GM12801 (cell line): ENCODE measurements around the gene ABCA6.

Source experiments
- TF ChIP-seq, protein P1 (sequence below): IDR thresholded peaks from one replicate; pipeline ENCODE4 v1.5.1; 2011; ENCODE audit warnings: control low read depth; ENCODE audit not compliant: insufficient read length; ENCODE audit errors: extremely low read depth

Gene ABCA6

DNA sequence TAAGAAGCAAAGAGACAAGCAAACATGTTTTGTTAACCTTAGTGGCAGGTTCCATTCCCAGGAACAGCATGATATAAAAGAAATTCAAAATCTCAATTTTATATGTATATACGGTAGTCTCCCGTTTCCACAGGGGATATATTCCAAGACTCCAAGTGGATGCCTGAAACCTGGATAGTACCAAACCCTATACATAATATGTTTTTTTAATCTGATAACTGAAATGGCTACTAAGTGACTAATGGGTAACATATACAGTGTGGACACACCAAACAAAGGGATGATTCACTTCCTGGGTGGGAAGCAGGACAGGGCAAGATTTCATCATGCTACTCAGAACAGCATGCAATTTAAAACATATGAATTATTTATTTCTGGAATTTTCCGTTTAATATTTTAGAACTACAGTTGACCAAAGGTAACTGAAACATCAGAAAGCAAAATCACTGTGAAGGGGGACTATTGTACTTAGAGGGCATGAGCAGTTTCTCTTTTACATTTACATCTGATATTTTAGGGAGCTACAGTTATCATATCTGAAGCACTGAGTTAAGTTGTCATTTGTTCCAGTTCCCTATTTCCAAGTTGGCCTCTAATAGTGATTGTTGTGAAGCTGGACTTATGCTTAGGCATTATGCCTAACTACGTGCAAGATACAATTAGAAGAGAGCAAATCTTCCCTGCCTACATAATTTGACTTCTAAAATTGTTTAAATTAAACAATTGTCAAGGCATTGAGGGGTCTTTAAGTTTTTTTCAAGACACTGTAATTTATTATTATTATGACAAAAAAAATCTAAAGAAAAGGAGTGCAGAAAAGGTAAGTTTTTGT lies 34.1 kb upstream of the ABCA6 start:
- TF ChIP-seq, protein P1, sequence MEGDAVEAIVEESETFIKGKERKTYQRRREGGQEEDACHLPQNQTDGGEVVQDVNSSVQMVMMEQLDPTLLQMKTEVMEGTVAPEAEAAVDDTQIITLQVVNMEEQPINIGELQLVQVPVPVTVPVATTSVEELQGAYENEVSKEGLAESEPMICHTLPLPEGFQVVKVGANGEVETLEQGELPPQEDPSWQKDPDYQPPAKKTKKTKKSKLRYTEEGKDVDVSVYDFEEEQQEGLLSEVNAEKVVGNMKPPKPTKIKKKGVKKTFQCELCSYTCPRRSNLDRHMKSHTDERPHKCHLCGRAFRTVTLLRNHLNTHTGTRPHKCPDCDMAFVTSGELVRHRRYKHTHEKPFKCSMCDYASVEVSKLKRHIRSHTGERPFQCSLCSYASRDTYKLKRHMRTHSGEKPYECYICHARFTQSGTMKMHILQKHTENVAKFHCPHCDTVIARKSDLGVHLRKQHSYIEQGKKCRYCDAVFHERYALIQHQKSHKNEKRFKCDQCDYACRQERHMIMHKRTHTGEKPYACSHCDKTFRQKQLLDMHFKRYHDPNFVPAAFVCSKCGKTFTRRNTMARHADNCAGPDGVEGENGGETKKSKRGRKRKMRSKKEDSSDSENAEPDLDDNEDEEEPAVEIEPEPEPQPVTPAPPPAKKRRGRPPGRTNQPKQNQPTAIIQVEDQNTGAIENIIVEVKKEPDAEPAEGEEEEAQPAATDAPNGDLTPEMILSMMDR = no peak

DNA sequence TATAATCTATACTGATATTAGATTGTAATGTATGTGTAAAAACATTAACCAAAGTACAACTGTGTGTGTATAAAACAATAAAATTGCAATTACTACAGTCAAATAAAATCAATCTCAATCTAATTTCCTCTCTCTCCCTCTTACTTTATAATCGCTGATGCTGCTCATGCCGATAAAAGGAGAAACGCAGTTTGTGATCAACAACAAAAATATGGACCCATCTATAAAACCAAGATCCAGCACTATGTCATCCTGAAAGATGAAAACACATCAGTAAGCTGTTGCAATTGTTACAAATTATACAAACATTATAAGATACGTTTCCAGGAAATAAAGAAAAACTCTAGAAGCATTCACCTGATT lies 33.5 kb upstream of the ABCA6 start:
- TF ChIP-seq, protein P1 = no peak

- TF ChIP-seq, protein P1 = no peak
These were observed 31.4 kb upstream of the ABCA6 start for GRCh38 chr17:69173118-69173517.

DNA sequence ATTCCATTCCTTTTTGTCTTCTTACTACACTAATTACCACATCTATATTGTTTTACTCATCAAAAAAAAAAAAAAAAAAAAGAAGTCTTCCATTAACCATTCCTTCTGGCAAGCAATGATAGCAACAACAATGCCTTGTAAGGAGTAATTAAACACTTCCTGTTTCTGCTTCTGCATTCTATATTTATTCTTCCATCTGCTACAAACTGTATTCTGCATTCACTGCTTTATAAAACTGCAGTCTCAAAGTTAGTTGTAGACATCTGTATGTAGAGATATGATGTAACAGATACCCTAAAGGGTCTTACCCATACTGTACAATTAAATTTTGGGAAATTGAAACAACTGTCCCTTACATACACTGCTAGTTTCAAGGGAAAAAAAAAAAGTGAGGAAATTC lies 28.7 kb upstream of the ABCA6 start:
- TF ChIP-seq, protein P1 = no peak

- TF ChIP-seq, protein P1 = no peak
These were observed 25.3 kb upstream of the ABCA6 start for GRCh38 chr17:69166957-69167356.

GRCh38 chr17:69164206-69164605 lies 22.5 kb upstream of the ABCA6 start:
- TF ChIP-seq, protein P1 = no peak

- TF ChIP-seq, protein P1 = no peak
These were observed 17.7 kb upstream of the ABCA6 start for GRCh38 chr17:69159418-69159817.

GRCh38 chr17:69154267-69154666 lies 12.6 kb upstream of the ABCA6 start:
- TF ChIP-seq, protein P1 = no peak
